Skeletal muscle tissue (tissue), 4 donors: Measurements from ENCODE around the gene COL25A1. TPM values are rescaled to one million over a fixed set of nuclear protein-coding genes. Genes with fewer than 3 reads are reported as not detected.

Experiments
- H3K27ac ChIP-seq: one replicate; pipeline ENCODE4 v1.7.0; 2013; ENCODE audit warnings: mild to moderate bottlenecking, low read depth, low read length, inconsistent platforms
- H3K27me3 ChIP-seq, 3 donors: one replicate each; pipeline ENCODE4 v1.7.0; 2013; ENCODE audit warnings: low read length in 3 of 3; ENCODE audit not compliant: control insufficient read depth in 3 of 3, insufficient read depth in 3 of 3
- H3K36me3 ChIP-seq, 3 donors: one replicate each; pipeline ENCODE4 v1.7.0; 2013; ENCODE audit warnings: low read length in 3 of 3; ENCODE audit not compliant: control insufficient read depth in 3 of 3, insufficient read depth in 3 of 3
- H3K4me1 ChIP-seq, 3 donors: one replicate each; pipeline ENCODE4 v1.7.0; 2013; ENCODE audit warnings: low read length in 3 of 3, mild to moderate bottlenecking in 3 of 3; ENCODE audit not compliant: control insufficient read depth in 3 of 3, insufficient read depth in 3 of 3
- H3K4me3 ChIP-seq, 3 donors: one replicate each; pipeline ENCODE4 v1.7.0; 2013; ENCODE audit warnings: low read length in 3 of 3
- H3K9ac ChIP-seq, 3 donors: one replicate each; pipeline ENCODE4 v1.7.0; 2013; ENCODE audit warnings: low read length in 3 of 3, mild to moderate bottlenecking in 3 of 3, moderate library complexity in 2 of 3, low read depth in 1 of 3
- H3K9me3 ChIP-seq, 3 donors: one replicate each; pipeline ENCODE4 v1.7.0; 2013; ENCODE audit warnings: low read length in 3 of 3; ENCODE audit not compliant: control insufficient read depth in 3 of 3
- total RNA-seq: library from RNA; depleted of rRNA; stranded (reverse); fragments of >200 nt; gene quantifications from one replicate; pipeline ENCODE4 v1.2.3, GENCODE V29; 2014
- donor health status: Osteomylitis.

Gene COL25A1
- total RNA-seq, 1 donor from 2014 or later = 3.7 TPM

DNA sequence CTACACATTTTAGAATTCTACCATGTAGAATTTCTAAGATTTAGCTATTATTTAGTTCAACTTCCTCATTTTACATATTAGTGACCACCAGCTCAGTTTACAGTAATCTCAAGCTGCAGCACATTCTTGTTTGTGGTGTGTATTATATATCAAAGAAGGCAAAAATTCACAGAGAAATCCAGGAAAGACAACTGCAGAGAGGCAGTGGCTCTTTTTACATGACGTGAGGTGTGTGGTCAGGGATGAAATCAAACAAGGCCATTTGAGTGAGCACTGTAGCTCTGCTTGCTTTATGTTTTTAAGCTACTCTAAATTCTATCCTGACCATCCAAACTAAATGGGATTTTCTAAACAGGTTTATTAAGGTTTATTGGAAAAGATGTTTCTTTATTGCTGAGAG is 71.1 kb downstream of the COL25A1 start:
- Histone ChIP-seq H3K27ac (no peak overlapping the region), H3K9ac (no peak overlapping the region), H3K9me3 (no peaks in the 10 kb centered on the region), H3K36me3 (no peaks in the 10 kb centered on the region), H3K4me1 (peaks cover 3 to 5% (median 5%) of the 10 kb centered on the region in 3 donors), H3K4me3 (no peak overlapping the region), H3K27me3 (no peaks in the 10 kb centered on the region)

GRCh38 chr4:109229028-109229427 is 73.4 kb downstream of the COL25A1 start:
- Histone ChIP-seq H3K36me3 (no peaks in the 10 kb centered on the region), H3K9me3 (no peaks in the 10 kb centered on the region), H3K4me1 (no peaks in the 10 kb centered on the region), H3K9ac (no peak overlapping the region), H3K27me3 (no peaks in the 10 kb centered on the region), H3K4me3 (no peak overlapping the region), H3K27ac (no peak overlapping the region)

DNA sequence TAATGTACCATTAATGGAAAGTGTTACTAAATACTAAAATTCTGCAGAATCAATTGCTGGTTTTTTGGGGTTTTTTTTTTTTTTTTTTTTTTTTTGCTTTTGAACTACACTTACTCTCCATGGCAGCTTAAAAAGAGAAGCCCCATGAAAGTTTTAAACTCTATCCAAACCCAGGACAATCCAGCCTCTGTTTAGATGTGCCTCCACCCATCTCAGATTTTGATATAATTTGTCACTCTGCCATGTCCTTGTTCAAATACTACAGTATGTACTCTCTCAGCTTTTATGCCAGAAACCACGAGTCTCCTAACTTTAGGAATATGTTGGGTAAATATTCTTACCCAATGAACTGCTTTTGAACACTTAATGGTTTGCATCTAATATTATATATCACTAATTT is 84.2 kb downstream of the COL25A1 start:
- no peak overlapping the region for H3K27ac ChIP-seq
- no peaks in the 10 kb centered on the region for H3K27me3 ChIP-seq
- no peaks in the 10 kb centered on the region for H3K4me1 ChIP-seq
- H3K4me3 ChIP-seq = no peak overlapping the region
- H3K9me3 ChIP-seq = no peaks in the 10 kb centered on the region
- no peak overlapping the region for H3K9ac ChIP-seq
- no peaks in the 10 kb centered on the region for H3K36me3 ChIP-seq

DNA sequence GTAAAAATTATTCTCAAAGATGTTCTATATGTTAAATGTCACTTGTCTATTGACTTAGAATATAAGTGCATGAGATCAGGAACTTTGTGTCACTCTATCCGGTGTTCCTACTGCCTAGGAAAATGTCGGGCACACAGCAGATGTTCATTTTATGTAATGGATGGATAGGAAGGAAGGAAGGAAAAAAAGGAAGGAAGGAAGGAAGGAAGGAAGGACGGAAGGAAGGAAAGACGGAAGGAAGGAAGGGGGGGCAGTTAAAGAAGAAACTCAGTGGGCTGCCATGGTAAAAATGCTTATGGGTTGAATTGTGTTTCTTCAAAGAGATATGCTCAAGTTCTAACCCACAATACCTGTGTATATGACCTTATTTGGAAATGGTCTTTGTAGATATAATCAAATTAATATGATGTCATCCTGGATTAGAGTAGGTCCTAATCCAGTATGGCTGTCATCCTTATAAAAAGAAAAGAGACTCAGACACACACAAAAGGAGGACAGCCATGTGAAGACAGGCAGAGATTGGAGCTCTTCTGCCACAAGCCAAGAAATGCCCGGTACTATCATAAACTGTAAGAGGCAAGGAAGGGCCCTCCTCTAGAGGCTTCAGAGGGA is 86.3 kb downstream of the COL25A1 start:
- H3K4me3 ChIP-seq = no peak overlapping the region
- no peaks in the 10 kb centered on the region for H3K36me3 ChIP-seq
- H3K27ac ChIP-seq = no peak overlapping the region
- H3K9me3 ChIP-seq = no peaks in the 10 kb centered on the region
- H3K4me1 ChIP-seq = no peaks in the 10 kb centered on the region
- H3K27me3 ChIP-seq = no peaks in the 10 kb centered on the region
- no peak overlapping the region for H3K9ac ChIP-seq

DNA sequence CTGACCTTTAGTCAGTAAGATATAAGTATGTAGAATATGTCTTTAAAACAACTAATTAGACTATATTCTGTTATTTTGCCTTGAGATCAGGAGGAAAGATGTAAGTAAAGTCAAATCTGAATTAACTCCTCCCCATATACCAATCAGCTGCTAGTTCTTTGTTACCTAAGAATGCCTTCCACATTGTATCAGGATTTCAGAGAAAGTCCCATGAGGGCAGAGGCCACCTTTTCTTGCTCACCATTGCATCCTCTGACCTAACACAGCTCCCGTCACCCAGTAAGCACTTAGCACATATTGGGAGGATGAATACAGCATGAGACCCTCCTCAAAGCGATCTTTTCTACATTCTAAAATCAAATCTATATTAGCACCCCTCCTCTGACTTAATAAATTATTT is 87.0 kb downstream of the COL25A1 start:
- no peak overlapping the region for H3K27ac ChIP-seq
- no peak overlapping the region for H3K9ac ChIP-seq
- no peaks in the 10 kb centered on the region for H3K9me3 ChIP-seq
- no peaks in the 10 kb centered on the region for H3K4me1 ChIP-seq
- H3K36me3 ChIP-seq = no peaks in the 10 kb centered on the region
- H3K4me3 ChIP-seq = no peak overlapping the region
- H3K27me3 ChIP-seq = no peaks in the 10 kb centered on the region

GRCh38 chr4:109214622-109215301 is 87.7 kb downstream of the COL25A1 start:
- H3K9ac ChIP-seq = no peak overlapping the region
- H3K4me3 ChIP-seq = no peak overlapping the region
- H3K27ac ChIP-seq = no peak overlapping the region
- no peaks in the 10 kb centered on the region for H3K9me3 ChIP-seq
- no peaks in the 10 kb centered on the region for H3K4me1 ChIP-seq
- no peaks in the 10 kb centered on the region for H3K27me3 ChIP-seq
- H3K36me3 ChIP-seq = no peaks in the 10 kb centered on the region

- H3K36me3 ChIP-seq = no peaks in the 10 kb centered on the region
- no peaks in the 10 kb centered on the region for H3K27me3 ChIP-seq
These were observed 89.4 kb downstream of the COL25A1 start for GRCh38 chr4:109213056-109213455.

GRCh38 chr4:109211671-109212070 is 90.8 kb downstream of the COL25A1 start:
- no peaks in the 10 kb centered on the region for H3K36me3 ChIP-seq
- H3K9me3 ChIP-seq = no peaks in the 10 kb centered on the region
- peaks cover 3 to 7% (median 6%) of the 10 kb centered on the region in 3 donors for H3K4me1 ChIP-seq
- H3K4me3 ChIP-seq = no peak overlapping the region
- H3K27me3 ChIP-seq = no peaks in the 10 kb centered on the region
- no peak overlapping the region for H3K27ac ChIP-seq
- no peak overlapping the region for H3K9ac ChIP-seq

More at GRCh38 chr4:109213056-109213455, 89.4 kb downstream of the COL25A1 start:
- no peaks in the 10 kb centered on the region for H3K4me1 ChIP-seq
- H3K27ac ChIP-seq = no peak overlapping the region
- no peaks in the 10 kb centered on the region for H3K9me3 ChIP-seq
- no peak overlapping the region for H3K9ac ChIP-seq
- no peak overlapping the region for H3K4me3 ChIP-seq

- H3K9ac ChIP-seq = no peak overlapping the region
- H3K4me1 ChIP-seq = peaks cover 3 to 7% (median 6%) of the 10 kb centered on the region in 3 donors
- no peaks in the 10 kb centered on the region for H3K9me3 ChIP-seq
- no peak overlapping the region for H3K27ac ChIP-seq
- H3K27me3 ChIP-seq = no peaks in the 10 kb centered on the region
- H3K4me3 ChIP-seq = no peak overlapping the region
- H3K36me3 ChIP-seq = no peaks in the 10 kb centered on the region
These were observed 92.8 kb downstream of the COL25A1 start for GRCh38 chr4:109209647-109210046.

DNA sequence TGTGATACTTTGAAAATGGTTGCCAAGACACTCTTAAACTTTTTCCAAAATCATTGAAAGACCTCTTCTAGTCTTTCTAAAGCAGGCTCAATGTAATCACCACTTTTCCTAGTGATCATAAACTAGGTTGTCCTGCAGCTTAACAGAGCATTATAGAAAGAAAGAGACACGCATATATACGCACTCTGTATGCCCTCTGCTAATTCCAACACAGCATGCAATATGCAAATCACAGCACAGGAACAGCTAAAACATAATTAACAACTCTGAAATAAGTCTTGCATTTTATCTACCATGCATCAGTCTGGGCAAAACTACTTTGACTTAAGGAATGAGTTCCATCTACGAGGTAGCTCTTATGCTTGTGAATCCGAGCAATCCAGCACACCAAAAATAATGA is 94.6 kb downstream of the COL25A1 start:
- Histone ChIP-seq H3K27ac (no peak overlapping the region), H3K4me1 (peaks cover 3 to 7% (median 6%) of the 10 kb centered on the region in 3 donors), H3K27me3 (no peaks in the 10 kb centered on the region), H3K9me3 (no peaks in the 10 kb centered on the region), H3K4me3 (no peak overlapping the region), H3K9ac (no peak overlapping the region), H3K36me3 (no peaks in the 10 kb centered on the region)
